Glutamatergic neuron (in vitro differentiated cells): ENCODE measurements around the gene STON1. TPM values are rescaled to one million over a fixed set of nuclear protein-coding genes. Genes with fewer than 3 reads are reported as not detected.
"Not testable (repeated sequence)": the region's sequence is repeated elsewhere in the genome, so short reads cannot be mapped to it uniquely, and the experiment has no call there.

ENCODE experiments used
- DNase-seq: peaks from one replicate; pipeline ENCODE4 v3.0.0; 2022
- H3K27ac Mint-ChIP-seq: one replicate; pipeline ENCODE4 v1.8.0; 2020; ENCODE audit warnings: mild to moderate bottlenecking, mixed read lengths, inconsistent platforms; ENCODE audit not compliant: unreplicated experiment
- H3K27me3 Mint-ChIP-seq: one replicate; pipeline ENCODE4 v1.8.0; 2020; ENCODE audit warnings: mild to moderate bottlenecking, moderate library complexity, mixed read lengths, inconsistent platforms; ENCODE audit not compliant: unreplicated experiment
- H3K36me3 Mint-ChIP-seq: one replicate; pipeline ENCODE4 v1.8.0; 2020; ENCODE audit warnings: mild to moderate bottlenecking, mixed read lengths, inconsistent platforms; ENCODE audit not compliant: unreplicated experiment
- H3K4me1 Mint-ChIP-seq: one replicate; pipeline ENCODE4 v1.8.0; 2020; ENCODE audit warnings: mild to moderate bottlenecking, low read depth, mixed read lengths, inconsistent platforms; ENCODE audit not compliant: unreplicated experiment
- H3K4me3 Mint-ChIP-seq: one replicate; pipeline ENCODE4 v1.8.0; 2020; ENCODE audit warnings: mild to moderate bottlenecking, mixed read lengths, inconsistent platforms; ENCODE audit not compliant: unreplicated experiment
- H3K9me3 Mint-ChIP-seq: one replicate; pipeline ENCODE4 v1.8.0; 2020; ENCODE audit warnings: mild to moderate bottlenecking, moderate library complexity, mixed read lengths, inconsistent platforms; ENCODE audit not compliant: unreplicated experiment
- CTCF ChIP-seq: fragments of 200-600 bp; sonication (generic); IDR thresholded peaks from one replicate; pipeline ENCODE4 v1.5.0; 2021; ENCODE audit not compliant: partially characterized antibody, unreplicated experiment
- total RNA-seq: library from RNA; stranded (reverse); fragmentation: NEBNext Ultra II Directional; extraction: Animal tissue kit (Norgen Biotek cat#: 25700); gene quantifications from one replicate; pipeline ENCODE4 v1.2.1, GENCODE V29; 2021; ENCODE audit not compliant: unreplicated experiment

STON1 gene
- total RNA-seq, 1 donor from 2014 or later = 4.2 TPM

- Mint-ChIP-seq H3K4me1 (peaks cover 2% of the 10 kb centered on the region), H3K27me3 (peaks cover 4% of the 10 kb centered on the region), H3K4me3 (no peak overlapping the region), H3K36me3 (peaks cover 7% of the 10 kb centered on the region), H3K9me3 (no peaks in the 10 kb centered on the region), H3K27ac (no peak overlapping the region)
- TF ChIP-seq CTCF = no peak
- DNase-seq = no peak
These were observed 15.5 kb upstream of the STON1 start for GRCh38 chr2:48514348-48515003.

- no peak for DNase-seq
- Mint-ChIP-seq H3K4me3 (no peak overlapping the region), H3K36me3 (peaks cover 7% of the 10 kb centered on the region), H3K4me1 (peaks cover 2% of the 10 kb centered on the region), H3K27ac (no peak overlapping the region), H3K27me3 (peaks cover 4% of the 10 kb centered on the region), H3K9me3 (no peaks in the 10 kb centered on the region)
- no peak for TF ChIP-seq CTCF
These were observed 14.4 kb upstream of the STON1 start for GRCh38 chr2:48515513-48515985.

GRCh38 chr2:48519593-48519992, 10.4 kb upstream of the STON1 start:
- H3K36me3 Mint-ChIP-seq = peaks cover 7% of the 10 kb centered on the region
- no peaks in the 10 kb centered on the region for H3K9me3 Mint-ChIP-seq
- peaks cover 2% of the 10 kb centered on the region for H3K4me1 Mint-ChIP-seq
- H3K4me3 Mint-ChIP-seq = no peak overlapping the region
- H3K27me3 Mint-ChIP-seq = peaks cover 4% of the 10 kb centered on the region
- H3K27ac Mint-ChIP-seq = no peak overlapping the region
- DNase-seq = no peak
- no peak for TF ChIP-seq CTCF

- not testable (repeated sequence) for H3K27ac Mint-ChIP-seq, H3K4me1 Mint-ChIP-seq, H3K27me3 Mint-ChIP-seq, H3K36me3 Mint-ChIP-seq, H3K9me3 Mint-ChIP-seq, DNase-seq, H3K4me3 Mint-ChIP-seq
These were observed 5.2 kb upstream of the STON1 start for GRCh38 chr2:48524756-48525155.

GRCh38 chr2:48525269-48525943, 4.5 kb upstream of the STON1 start:
- no peak overlapping the region for H3K4me3 Mint-ChIP-seq
- peaks cover 7% of the 10 kb centered on the region for H3K4me1 Mint-ChIP-seq
- H3K36me3 Mint-ChIP-seq = no peaks in the 10 kb centered on the region
- no peak for DNase-seq
- peaks cover 2% of the 10 kb centered on the region for H3K27me3 Mint-ChIP-seq
- TF ChIP-seq CTCF = no peak
- H3K9me3 Mint-ChIP-seq = peaks cover 2% of the 10 kb centered on the region
- no peak overlapping the region for H3K27ac Mint-ChIP-seq
